A549 (cell line): ENCODE measurements around the gene COBLL1. TPM values are rescaled to one million over a fixed set of nuclear protein-coding genes. Genes with fewer than 3 reads are reported as not detected.

Experiments used
- ATAC-seq, 2 experiments: fragments of 200-7000 bp in 1 of 2; fragments of >200 bp in 1 of 2; cut with Nextera tagmentation in 1 of 2; cut with Tn5 transposase in 1 of 2; 3 replicates each; pipeline versions ENCODE4 v1.8.0 to v1.9.1; 2018 to 2020; ENCODE audit warnings: mild to moderate bottlenecking in 1 of 2, moderate library complexity in 1 of 2
- CTCF ChIA-PET: fragments of 300-600 bp; sonication (Branson Sonifier 250); formaldehyde crosslinking; extraction: SDS; loops from one replicate; lab custom pipeline; 2021; ENCODE audit warnings: antibody characterized with exemption, inconsistent platforms; lab: Yijun Ruan, JAX
- POLR2A ChIA-PET: fragments of 350-600 bp; formaldehyde crosslinking; extraction: SDS; loops from one replicate; lab custom pipeline; 2021; ENCODE audit warnings: antibody characterized with exemption, inconsistent platforms; lab: Yijun Ruan, JAX
- DNase-seq, 2 experiments: peaks; one replicate each; pipeline versions ENCODE4 v3.0.0 to v3.0.0-alpha.2; 2011 to 2016; ENCODE audit warnings: low read depth in 1 of 2, low spot score in 1 of 2
- FAIRE-seq: peaks from 2 replicates; lab custom pipeline; 2011; peaks lifted over from hg19 to GRCh38; lab: Jason Lieb, UNC
- H3K27ac ChIP-seq, 2 experiments: fragments of >200 bp; sonication (Bioruptor Twin); formaldehyde crosslinking; 3 replicates each; pipeline ENCODE4 v1.5.1; 2016 to 2017
- H3K4me1 ChIP-seq: fragments of >200 bp; sonication (Bioruptor Twin); formaldehyde crosslinking; 3 replicates; pipeline ENCODE4 v1.6.1; 2016
- H3K4me2 ChIP-seq: fragments of >200 bp; sonication (Bioruptor Twin); formaldehyde crosslinking; 3 replicates; pipeline ENCODE4 v1.6.1; 2016
- H3K4me3 ChIP-seq: fragments of >200 bp; sonication (Bioruptor Twin); formaldehyde crosslinking; 3 replicates; pipeline ENCODE4 v1.5.1; 2016
- H3K9me3 ChIP-seq: fragments of >200 bp; sonication (Bioruptor Twin); formaldehyde crosslinking; 3 replicates; pipeline ENCODE4 v1.6.1; 2016
- ATOH8 ChIP-seq: fragments of 250-450 bp; sonication (Bioruptor Pico); IDR thresholded peaks from 2 replicates; pipeline ENCODE4 v1.5.0; 2020; ENCODE audit warnings: low read depth, mild to moderate bottlenecking, moderate library complexity
- BCL3 ChIP-seq: fragments of >200 bp; sonication (Bioruptor Twin); formaldehyde crosslinking; IDR thresholded peaks from 3 replicates; pipeline ENCODE4 v1.6.1; 2016
- BHLHE40 ChIP-seq: IDR thresholded peaks from 2 replicates; pipeline ENCODE4 v1.6.1; 2012; ENCODE audit warnings: low read depth, low read length, inconsistent platforms
- CBX2 ChIP-seq: fragments of 200-600 bp; sonication (generic); IDR thresholded peaks from 2 replicates; pipeline ENCODE4 v1.6.1; 2016; ENCODE audit warnings: low read depth, mild to moderate bottlenecking, borderline replicate concordance
- CBX8 ChIP-seq: fragments of 200-600 bp; sonication (generic); IDR thresholded peaks from 2 replicates; pipeline ENCODE4 v1.6.1; 2016
- CHD4 ChIP-seq: fragments of 200-600 bp; sonication (generic); IDR thresholded peaks from 2 replicates; pipeline ENCODE4 v1.6.1; 2016; ENCODE audit warnings: antibody characterized with exemption, mild to moderate bottlenecking, borderline replicate concordance
- ESRRA ChIP-seq: fragments of 150-350 bp; IDR thresholded peaks from 2 replicates; pipeline ENCODE4 v1.6.1; 2014; ENCODE audit warnings: mild to moderate bottlenecking, low read length, borderline replicate concordance
- FOSB ChIP-seq: fragments of 250-450 bp; sonication (Bioruptor Pico); IDR thresholded peaks from 2 replicates; pipeline ENCODE4 v1.5.0; 2020; ENCODE audit warnings: mild to moderate bottlenecking, moderate library complexity
- FOSL2 ChIP-seq, 2 experiments: fragments of 450-650 bp in 1 of 2; fragments of >200 bp in 1 of 2; sonication (Bioruptor Twin) in 1 of 2; formaldehyde crosslinking; IDR thresholded peaks; 2 replicates each; pipeline versions ENCODE4 v1.5.0 to v1.6.1; 2016 to 2020; ENCODE audit warnings: mild to moderate bottlenecking in 1 of 2, moderate library complexity in 1 of 2
- GATA3 ChIP-seq: IDR thresholded peaks from 2 replicates; pipeline ENCODE4 v1.6.1; 2012; ENCODE audit warnings: borderline replicate concordance
- HOXA7 ChIP-seq: fragments of 250-450 bp; sonication (Bioruptor Pico); IDR thresholded peaks from 2 replicates; pipeline ENCODE4 v1.5.0; 2020; ENCODE audit warnings: mild to moderate bottlenecking, moderate library complexity
- HOXB13 ChIP-seq: fragments of 250-450 bp; sonication (Bioruptor Pico); IDR thresholded peaks from 2 replicates; pipeline ENCODE4 v1.5.0; 2020; ENCODE audit warnings: low read depth, mild to moderate bottlenecking, moderate library complexity
- JUN ChIP-seq, 2 experiments: fragments of >200 bp; sonication (Bioruptor Twin); formaldehyde crosslinking; IDR thresholded peaks; 2 replicates in 1 of 2; 3 replicates in 1 of 2; pipeline ENCODE4 v1.6.1; 2016 to 2017
- JUNB ChIP-seq: fragments of >200 bp; sonication (Bioruptor Twin); formaldehyde crosslinking; IDR thresholded peaks from 2 replicates; pipeline ENCODE4 v1.6.1; 2016
- KDM1A ChIP-seq: fragments of 200-600 bp; sonication (generic); IDR thresholded peaks from 2 replicates; pipeline ENCODE4 v1.6.1; 2016; ENCODE audit warnings: low read depth, mild to moderate bottlenecking
- KDM5A ChIP-seq: fragments of 200-600 bp; sonication (generic); IDR thresholded peaks from 2 replicates; pipeline ENCODE4 v1.6.1; 2016; ENCODE audit warnings: antibody characterized with exemption, mild to moderate bottlenecking
- MAFK ChIP-seq: fragments of 450-650 bp; IDR thresholded peaks from 2 replicates; pipeline ENCODE4 v1.6.1; 2014; ENCODE audit not compliant: partially characterized antibody
- MAX ChIP-seq: IDR thresholded peaks from 2 replicates; pipeline ENCODE4 v1.6.1; 2012
- PBX3 ChIP-seq: IDR thresholded peaks from 2 replicates; pipeline ENCODE4 v1.6.1; 2012
- RFX5 ChIP-seq: fragments of 450-650 bp; IDR thresholded peaks from 2 replicates; pipeline ENCODE4 v1.7.1; 2014; ENCODE audit warnings: antibody characterized with exemption, mild to moderate bottlenecking, moderate library complexity
- RNF2 ChIP-seq: fragments of 200-600 bp; sonication (generic); IDR thresholded peaks from 2 replicates; pipeline ENCODE4 v1.6.1; 2016; ENCODE audit warnings: low read depth, mild to moderate bottlenecking, antibody characterized with exemption, moderate library complexity, borderline replicate concordance
- SMC3 ChIP-seq: fragments of >200 bp; sonication (Bioruptor Twin); formaldehyde crosslinking; IDR thresholded peaks from 3 replicates; pipeline ENCODE4 v1.6.1; 2018; ENCODE audit warnings: inconsistent platforms
- TFCP2L1 ChIP-seq: fragments of 250-450 bp; sonication (Bioruptor Pico); IDR thresholded peaks from 2 replicates; pipeline ENCODE4 v1.5.0; 2021; ENCODE audit warnings: mild to moderate bottlenecking
- USF2 ChIP-seq: fragments of 450-650 bp; IDR thresholded peaks from 2 replicates; pipeline ENCODE4 v1.6.1; 2014; ENCODE audit warnings: antibody characterized with exemption
- ZC3H11A ChIP-seq: fragments of 450-650 bp; IDR thresholded peaks from 2 replicates; pipeline ENCODE4 v1.6.1; 2014; ENCODE audit warnings: antibody characterized with exemption, mild to moderate bottlenecking
- ZFP36 ChIP-seq: fragments of 450-650 bp; IDR thresholded peaks from 2 replicates; pipeline ENCODE4 v1.6.1; 2014; ENCODE audit warnings: borderline replicate concordance; ENCODE audit not compliant: partially characterized antibody
- ZNF302 ChIP-seq: fragments of 250-450 bp; sonication (Bioruptor Pico); IDR thresholded peaks from 2 replicates; pipeline ENCODE4 v1.9.0; 2021; ENCODE audit warnings: inconsistent platforms, mild to moderate bottlenecking, moderate library complexity
- WGBS: methylation state at CpG from one replicate; pipeline ENCODE4 v1.1.6; 2017; ENCODE audit errors: missing lambda C conversion rate; 5-methylcytosine and 5-hydroxymethylcytosine counted together
- polyA plus RNA-seq, 4 experiments: library from polyadenylated mRNA; depleted of rRNA in 3 of 4; stranded (reverse); fragments of >200 nt; fragmentation: RNase III in 1 of 4; extraction: RNeasy Plus Mini Kit Qiagen cat#74134 plus additional on column Dnase treatment in 1 of 4; gene quantifications; 2 replicates in 3 of 4; 3 replicates in 1 of 4; pipeline ENCODE4 v1.2.3, GENCODE V29; 2011 to 2017

The COBLL1 gene
- polyA plus RNA-seq, 2 of the 4 experiments (the other 2 are of a cell fraction), result 2.6 to 5.3 TPM

- TF ChIP-seq ZFP36, result no peak
- TF ChIP-seq, all 56 proteins: peak for 3
Measured at GRCh38 chr2:164655750-164656149, 185.9 kb downstream of the COBLL1 start (continued).

GRCh38 chr2:164655336-164655735 is 186.3 kb downstream of the COBLL1 start:
- peak overlapping the region; percentile 52 to 73; a peak in 5 of 6 replicates for H3K27ac ChIP-seq
- ATAC-seq, result peak; percentile 62 to 80; a peak in 4 of 6 replicates
- H3K4me3 ChIP-seq, result no peak overlapping the region
- no peak for FAIRE-seq
- ChIA-PET CTCF (interaction anchor here (1.3 kb wide), 1 partner anchor 95 kb away, joined by 5 read pairs; no protein-coding TSS in a partner anchor), POLR2A (no interaction called here)
- H3K4me1 ChIP-seq, result peaks cover 11% of the 10 kb centered on the region
- H3K9me3 ChIP-seq, result peaks cover 6% of the 10 kb centered on the region; the same call in 1 of the 3 replicates
- TF ChIP-seq KDM1A (no peak), ZNF302 (CRISPR knock-in tag) (no peak), RNF2 (no peak), CBX8 (no peak), GATA3 (no peak), MAFK (peak; percentile 53), JUNB (no peak), FOSB (CRISPR knock-in tag) (no peak), ZC3H11A (no peak), FOSL2 (IDR thresholded peaks at IDR 0.05) (no peak), FOSL2 (CRISPR knock-in tag; IDR thresholded peaks at IDR 0.05) (peak; percentile 67; the same call in 1 of the 2 replicates), JUN (IDR thresholded peaks at IDR 0.05) (no peak), CHD4 (no peak), MAX (no peak), HOXB13 (CRISPR knock-in tag) (no peak), KDM5A (no peak), BCL3 (no peak)
- peak in 1 of 2 experiments; percentile 29 for DNase-seq
- peak overlapping the region; percentile 44 for H3K4me2 ChIP-seq

GRCh38 chr2:164651361-164651760 is 190.3 kb downstream of the COBLL1 start:
- H3K9me3 ChIP-seq, result peaks cover 26% of the 10 kb centered on the region; the same call in 2 of the 3 replicates
- POLR2A ChIA-PET, result no interaction called here
- no peak overlapping the region for H3K27ac ChIP-seq
- TF ChIP-seq MAX, result no peak
- TF ChIP-seq ZC3H11A, result no peak
- no peak for TF ChIP-seq CBX2
- TF ChIP-seq CHD4, result no peak
- TF ChIP-seq TFCP2L1, result no peak
- TF ChIP-seq USF2, result no peak
- no peak for TF ChIP-seq FOSL2 (IDR thresholded peaks at IDR 0.05)
- TF ChIP-seq FOSL2 (CRISPR knock-in tag; IDR thresholded peaks at IDR 0.05), result no peak
- TF ChIP-seq JUN (IDR thresholded peaks at IDR 0.05), result no peak
- no peak for TF ChIP-seq KDM1A
- no peak for TF ChIP-seq BHLHE40
- no peak for TF ChIP-seq ATOH8 (CRISPR knock-in tag)
- no peak for TF ChIP-seq HOXA7 (CRISPR knock-in tag)
- TF ChIP-seq RFX5, result no peak
- TF ChIP-seq SMC3, result no peak
- TF ChIP-seq PBX3, result no peak
- no peak for TF ChIP-seq BCL3
- TF ChIP-seq ESRRA, result no peak
- FAIRE-seq (no peak), ATAC-seq (no peak), DNase-seq (no peak)
- H3K4me3 ChIP-seq, result no peak overlapping the region
- no peak overlapping the region for H3K4me2 ChIP-seq
- WGBS, result 100% methylated on average over 1 of the region's 1 CpG
- CTCF ChIA-PET, result no interaction called here
- H3K4me1 ChIP-seq, result peaks cover 11% of the 10 kb centered on the region
